HTR-8/SVneo (cell line): ENCODE measurements around the gene EDN1.

ENCODE experiments used
- DNase-seq: peaks from one replicate; pipeline ENCODE4 v3.0.0; 2011; ENCODE audit warnings: low spot score, mixed read lengths; ENCODE audit not compliant: insufficient read length
- FAIRE-seq: peaks from 2 replicates; lab custom pipeline; 2011; peaks lifted over from hg19 to GRCh38; lab: Jason Lieb, UNC

EDN1 gene

DNA sequence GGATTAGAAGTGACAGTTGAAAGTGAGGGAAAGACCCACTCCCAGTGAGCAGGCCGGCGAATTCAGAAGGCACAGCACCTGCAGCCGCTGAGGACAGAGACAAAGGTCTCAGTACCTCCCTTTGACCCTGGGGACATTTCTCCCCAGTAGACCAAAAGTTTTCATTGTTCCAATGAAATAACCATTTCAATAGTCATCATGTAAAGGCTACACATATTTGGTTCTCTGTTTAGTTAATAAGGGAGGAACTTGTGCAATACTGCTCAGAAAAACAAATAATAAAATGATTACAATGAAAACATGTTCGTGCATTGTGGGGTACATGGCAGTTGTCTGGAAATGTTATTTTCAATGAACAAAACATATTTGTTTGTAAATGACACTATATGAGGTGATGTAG lies 52.5 kb downstream of the EDN1 start:
- FAIRE-seq (no peak), DNase-seq (no peak)

DNA sequence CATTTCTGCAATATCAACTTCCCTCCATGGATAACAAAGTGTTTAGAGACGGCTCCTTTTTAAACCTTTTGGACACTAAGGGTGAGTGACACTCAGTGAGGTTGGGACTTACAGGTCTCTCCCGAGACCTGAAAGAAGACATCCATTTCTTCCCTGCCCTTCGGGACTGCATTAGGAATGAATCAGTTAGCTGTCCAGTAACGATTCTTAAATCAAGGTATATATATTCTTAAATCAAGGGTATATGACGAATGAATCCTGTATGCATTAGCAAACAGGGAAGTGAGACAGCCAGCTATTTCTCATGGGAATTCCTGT lies 52.9 kb downstream of the EDN1 start:
- FAIRE-seq, result no peak
- DNase-seq, result no peak

DNA sequence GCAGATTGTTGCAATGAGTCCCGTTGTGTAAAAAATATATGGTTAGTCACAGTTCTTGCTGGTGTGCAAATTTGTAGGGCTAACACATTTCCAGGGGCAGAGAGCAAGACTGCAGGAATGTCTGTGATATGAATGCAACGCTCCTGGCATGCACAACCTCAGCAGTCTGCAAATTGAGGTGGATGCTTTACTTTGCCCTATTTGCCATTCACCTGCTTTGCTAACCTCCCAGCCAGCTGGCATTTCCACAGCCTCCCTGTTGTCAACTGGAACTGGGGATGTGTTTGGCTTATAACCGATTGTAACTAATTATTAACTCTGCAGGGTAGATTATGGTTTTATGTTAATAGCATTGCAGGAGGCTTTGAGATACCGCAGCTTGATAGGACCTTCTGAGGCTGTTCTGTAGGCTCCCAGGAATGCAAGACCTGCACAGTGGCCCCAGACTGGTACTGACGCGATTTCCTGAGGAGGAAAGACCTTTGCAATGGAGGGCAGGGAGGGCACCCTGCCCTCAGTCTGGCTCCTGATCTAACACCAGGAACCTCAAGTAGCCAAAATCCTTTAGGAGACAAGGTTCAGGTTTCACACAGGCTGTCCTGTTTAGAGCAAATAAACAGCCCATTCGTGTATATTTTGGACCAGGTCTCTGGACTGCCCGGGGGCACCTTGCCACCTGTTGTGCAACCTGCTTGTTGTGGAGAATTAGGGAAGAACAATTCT lies 53.4 kb downstream of the EDN1 start:
- FAIRE-seq (no peak), DNase-seq (no peak)

DNA sequence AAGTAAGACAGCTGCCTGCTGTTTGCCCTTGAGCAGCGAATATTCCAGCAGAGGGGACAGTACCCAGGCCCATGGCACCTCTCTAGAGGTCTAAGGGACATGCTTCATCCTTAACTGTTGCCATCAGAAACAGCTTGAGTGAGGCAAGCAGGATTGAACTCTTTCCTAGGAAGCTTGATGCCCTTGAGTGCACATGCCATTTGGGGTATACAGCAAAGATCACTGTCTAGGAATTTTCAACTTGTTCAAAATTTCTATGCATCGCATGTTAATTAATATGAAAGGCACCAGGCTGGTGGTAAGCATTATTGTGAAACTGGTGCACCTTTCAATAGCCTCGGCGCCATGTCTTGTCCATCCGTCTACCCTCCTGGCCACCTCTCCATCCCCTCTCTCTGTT lies 54.1 kb downstream of the EDN1 start:
- FAIRE-seq, result no peak
- DNase-seq, result no peak

DNA sequence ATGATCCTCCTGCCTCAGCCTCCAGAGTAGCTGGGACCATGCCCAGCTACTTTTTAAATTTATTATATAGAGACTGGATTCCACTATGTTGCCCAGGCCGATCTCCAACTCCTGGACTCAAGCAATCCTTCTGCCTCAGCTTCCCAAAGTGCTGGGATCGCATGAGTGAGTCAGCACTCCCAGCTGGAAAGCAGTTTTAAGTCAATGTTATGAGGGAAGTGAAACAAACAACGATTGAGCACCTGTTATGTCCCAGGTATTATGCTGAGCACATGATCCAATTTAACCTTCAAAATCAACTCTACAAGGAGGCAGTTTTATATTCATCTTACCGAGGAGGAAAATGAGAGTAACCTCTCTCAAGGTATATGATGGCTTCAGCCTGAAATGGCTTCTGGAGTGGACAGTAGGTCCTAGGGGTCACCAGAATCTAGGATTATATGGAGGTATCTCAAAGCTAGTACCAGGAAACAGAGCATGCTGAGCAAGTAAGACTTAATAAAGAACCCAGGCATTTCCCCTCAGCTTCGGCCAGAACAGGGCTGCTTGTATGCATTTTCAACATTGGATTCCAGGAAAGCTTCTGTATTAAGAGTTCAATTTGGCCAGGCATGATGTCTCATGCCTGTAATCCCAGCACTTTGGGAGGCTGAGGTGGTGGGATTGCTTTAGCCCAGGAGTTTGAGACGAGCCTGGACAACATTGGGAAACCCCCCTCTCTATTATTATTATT lies 55.0 kb downstream of the EDN1 start:
- DNase-seq (no peak), FAIRE-seq (no peak)

DNA sequence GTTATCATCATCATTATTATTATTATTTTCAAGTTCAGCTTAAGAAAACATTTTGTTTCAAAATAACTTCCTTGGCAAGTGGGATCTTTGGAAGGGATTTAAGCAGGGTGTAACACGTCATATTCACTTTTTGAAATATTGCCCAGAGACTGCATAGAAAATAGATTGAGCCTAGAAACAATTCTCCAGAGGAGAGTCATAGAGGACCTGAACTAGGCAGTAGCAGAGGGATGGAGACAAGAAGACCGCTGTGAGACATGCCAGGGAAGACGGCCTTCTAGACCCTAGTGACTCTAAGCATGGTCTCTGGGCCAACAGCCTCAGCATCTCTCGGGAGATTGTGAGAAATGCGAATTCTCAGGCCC lies 55.5 kb downstream of the EDN1 start:
- FAIRE-seq (no peak), DNase-seq (no peak)
